ENCODE measurements around the gene PSTPIP2.

GRCh38 chr18:45938488-45938935 is 133.5 kb downstream of the PSTPIP2 start:
- TF ChIP-seq GATA2 (IDR thresholded peaks at IDR 0.05; ENCODE audit: low read depth, low read length) (no peak), GATA3 (IDR thresholded peaks at IDR 0.05; ENCODE audit: low read depth, low read length) (no peak)
